PC-9 (cell line): Measurements from ENCODE around the gene RSPH1. TPM values are rescaled to one million over a fixed set of nuclear protein-coding genes. Genes with fewer than 3 reads are reported as not detected.

ENCODE experiments used
- BruUV-seq: library from RNA; stranded (reverse); fragments of 400-500 nt; replicated peaks from 2 replicates; lab custom pipeline; 2021; lab: Mats Ljungman, UMichigan
- CTCF ChIA-PET: fragments of 300-600 bp; sonication (Branson Sonifier 250); formaldehyde crosslinking; loops from one replicate; lab custom pipeline; 2022; ENCODE audit warnings: antibody characterized with exemption; lab: Charles Lee
- POLR2A ChIA-PET: fragments of 300-600 bp; sonication (Branson Sonifier 250); formaldehyde crosslinking; loops from one replicate; lab custom pipeline; 2022; ENCODE audit warnings: antibody characterized with exemption; ENCODE audit not compliant: unreplicated experiment; lab: Charles Lee
- DNase-seq, 2 experiments: peaks; one replicate each; pipeline versions ENCODE4 v3.0.0 to v3.0.0-alpha.2; 2015 to 2022; ENCODE audit warnings: mixed read lengths in 1 of 2
- H2AFZ ChIP-seq: fragments of 200-600 bp; sonication (generic); 2 replicates; pipeline ENCODE4 v1.8.1; 2017; ENCODE audit warnings: antibody characterized with exemption
- H3F3A ChIP-seq: fragments of 200-600 bp; sonication (generic); 2 replicates; pipeline ENCODE4 v1.8.1; 2017; ENCODE audit warnings: antibody characterized with exemption, mild to moderate bottlenecking, low read depth; ENCODE audit not compliant: insufficient read depth
- H3K27ac ChIP-seq: fragments of 200-600 bp; sonication (generic); 2 replicates; pipeline ENCODE4 v1.6.1; 2016; ENCODE audit warnings: mixed run types
- H3K27me3 ChIP-seq: fragments of 200-600 bp; sonication (generic); 2 replicates; pipeline ENCODE4 v1.6.1; 2016; ENCODE audit warnings: low read depth, mixed run types; ENCODE audit not compliant: insufficient read depth
- H3K36me3 ChIP-seq: fragments of 200-600 bp; sonication (generic); 2 replicates; pipeline ENCODE4 v1.6.1; 2016; ENCODE audit warnings: low read depth, mixed run types
- H3K4me1 ChIP-seq: fragments of 200-600 bp; sonication (generic); replicated peaks from 2 replicates; pipeline ENCODE4 v1.6.1; 2016; ENCODE audit warnings: mixed run types; ENCODE audit not compliant: insufficient read depth
- H3K4me2 ChIP-seq: fragments of 200-600 bp; sonication (generic); 2 replicates; pipeline ENCODE4 v1.6.1; 2017; ENCODE audit warnings: mixed run types
- H3K4me3 ChIP-seq: fragments of 200-600 bp; sonication (generic); 2 replicates; pipeline ENCODE4 v1.6.1; 2016; ENCODE audit warnings: mixed run types
- H3K79me2 ChIP-seq: fragments of 200-600 bp; sonication (generic); 2 replicates; pipeline ENCODE4 v1.6.1; 2017; ENCODE audit warnings: low read depth, mixed run types
- H3K9me2 ChIP-seq: fragments of 200-600 bp; sonication (generic); 2 replicates; pipeline ENCODE4 v1.8.1; 2017; ENCODE audit warnings: mild to moderate bottlenecking; ENCODE audit not compliant: insufficient read depth
- H3K9me3 ChIP-seq: fragments of 200-600 bp; sonication (generic); 2 replicates; pipeline ENCODE4 v1.8.1; 2016; ENCODE audit warnings: low read depth; ENCODE audit not compliant: insufficient read depth
- H4K20me1 ChIP-seq: fragments of 200-600 bp; sonication (generic); 2 replicates; pipeline ENCODE4 v1.8.1; 2017; ENCODE audit not compliant: insufficient read depth
- EZH2 ChIP-seq: fragments of 200-600 bp; sonication (generic); IDR thresholded peaks from 2 replicates; pipeline ENCODE4 v1.8.0; 2017; ENCODE audit warnings: antibody characterized with exemption, low read depth
- intact Hi-C: fragments of 100-400 bp; cut with micrococcal nuclease; formaldehyde crosslinking; loops from one replicate; pipeline ENCODE4 v1.10.0; 2022; ENCODE audit not compliant: unreplicated experiment
- total RNA-seq: library from RNA; stranded (reverse); gene quantifications from 2 replicates; pipeline ENCODE4 v1.2.3, GENCODE V29; 2021
- TF ChIP-seq, protein P1 (sequence below): fragments of 200-600 bp; sonication (generic); conservative IDR thresholded peaks from 2 replicates; pipeline ENCODE4 v1.6.1; 2017; ENCODE audit warnings: mixed run types, antibody characterized with exemption, mild to moderate bottlenecking, moderate library complexity

Gene RSPH1
- total RNA-seq, 1 experiment from 2014 or later, result 8.0 TPM

DNA sequence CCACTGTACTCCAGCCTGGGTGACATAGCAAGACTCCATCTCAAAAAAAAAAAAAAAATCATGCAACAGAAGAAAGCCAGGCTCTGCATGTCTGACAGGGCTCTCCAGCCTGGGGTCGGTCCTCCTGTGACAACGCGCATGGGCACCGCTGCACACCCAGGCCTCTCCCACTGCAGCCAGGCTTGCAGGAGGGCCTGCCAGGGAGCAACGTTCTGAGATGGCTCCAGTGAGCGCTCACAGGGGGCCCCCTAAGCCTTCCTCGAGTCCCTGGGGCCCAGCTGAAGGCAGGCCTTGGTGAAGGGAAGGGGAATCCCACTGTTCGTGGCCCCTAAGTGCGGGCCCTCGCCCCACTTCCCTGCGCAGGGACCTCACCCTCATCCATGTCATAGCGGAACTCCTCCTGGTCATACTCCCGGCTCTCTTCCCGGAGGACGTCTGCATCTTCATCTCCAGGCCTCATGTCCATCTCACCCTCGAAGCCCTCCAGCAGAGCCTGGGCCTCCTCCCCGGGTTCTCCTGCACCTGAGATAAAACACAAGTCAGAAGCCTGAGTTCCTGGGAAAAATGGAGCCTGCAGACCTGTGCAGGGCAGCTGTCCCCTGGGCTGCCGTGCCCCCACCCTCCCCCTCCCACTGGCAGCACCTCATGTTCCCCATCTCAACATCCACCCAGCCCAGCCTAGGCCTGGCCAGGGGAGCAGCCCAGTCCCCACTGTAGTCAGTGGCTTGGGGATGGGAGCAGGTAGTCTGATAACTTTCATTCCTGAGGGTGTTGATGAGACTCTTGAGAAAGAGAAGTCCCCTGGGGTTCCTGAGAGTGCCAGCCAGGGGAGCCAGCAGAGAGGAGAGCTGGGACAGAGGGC, 20.3 kb downstream of the RSPH1 start:
- peaks cover 14% of the 10 kb centered on the region for H3F3A ChIP-seq
- H3K79me2 ChIP-seq, result no peaks in the 10 kb centered on the region
- POLR2A ChIA-PET, result no interaction called here
- no peaks in the 10 kb centered on the region for H3K36me3 ChIP-seq
- no peak overlapping the region for H2AFZ ChIP-seq
- H3K27me3 ChIP-seq, result no peaks in the 10 kb centered on the region
- H3K9me3 ChIP-seq, result no peaks in the 10 kb centered on the region
- TF ChIP-seq, protein P1, sequence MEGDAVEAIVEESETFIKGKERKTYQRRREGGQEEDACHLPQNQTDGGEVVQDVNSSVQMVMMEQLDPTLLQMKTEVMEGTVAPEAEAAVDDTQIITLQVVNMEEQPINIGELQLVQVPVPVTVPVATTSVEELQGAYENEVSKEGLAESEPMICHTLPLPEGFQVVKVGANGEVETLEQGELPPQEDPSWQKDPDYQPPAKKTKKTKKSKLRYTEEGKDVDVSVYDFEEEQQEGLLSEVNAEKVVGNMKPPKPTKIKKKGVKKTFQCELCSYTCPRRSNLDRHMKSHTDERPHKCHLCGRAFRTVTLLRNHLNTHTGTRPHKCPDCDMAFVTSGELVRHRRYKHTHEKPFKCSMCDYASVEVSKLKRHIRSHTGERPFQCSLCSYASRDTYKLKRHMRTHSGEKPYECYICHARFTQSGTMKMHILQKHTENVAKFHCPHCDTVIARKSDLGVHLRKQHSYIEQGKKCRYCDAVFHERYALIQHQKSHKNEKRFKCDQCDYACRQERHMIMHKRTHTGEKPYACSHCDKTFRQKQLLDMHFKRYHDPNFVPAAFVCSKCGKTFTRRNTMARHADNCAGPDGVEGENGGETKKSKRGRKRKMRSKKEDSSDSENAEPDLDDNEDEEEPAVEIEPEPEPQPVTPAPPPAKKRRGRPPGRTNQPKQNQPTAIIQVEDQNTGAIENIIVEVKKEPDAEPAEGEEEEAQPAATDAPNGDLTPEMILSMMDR, result no peak
- no peak for TF ChIP-seq EZH2
- intact Hi-C loops, result loop anchor here (2.0 kb wide), 2 partner anchors 21 to 43 kb away; partner anchors contain the start of gene RSPH1
- CTCF ChIA-PET, result interaction anchor here (0.7 kb wide), 1 partner anchor 19 kb away, joined by 6 read pairs; no protein-coding TSS in a partner anchor
- H3K9me2 ChIP-seq, result no peaks in the 10 kb centered on the region
- H3K4me2 ChIP-seq, result no peak overlapping the region
- H4K20me1 ChIP-seq, result no peaks in the 10 kb centered on the region
- BruUV-seq, result no TSS peak
- no peak overlapping the region for H3K4me3 ChIP-seq
- no peak for DNase-seq
- peaks cover 21% of the 10 kb centered on the region for H3K4me1 ChIP-seq
- H3K27ac ChIP-seq, result no peak overlapping the region

DNA sequence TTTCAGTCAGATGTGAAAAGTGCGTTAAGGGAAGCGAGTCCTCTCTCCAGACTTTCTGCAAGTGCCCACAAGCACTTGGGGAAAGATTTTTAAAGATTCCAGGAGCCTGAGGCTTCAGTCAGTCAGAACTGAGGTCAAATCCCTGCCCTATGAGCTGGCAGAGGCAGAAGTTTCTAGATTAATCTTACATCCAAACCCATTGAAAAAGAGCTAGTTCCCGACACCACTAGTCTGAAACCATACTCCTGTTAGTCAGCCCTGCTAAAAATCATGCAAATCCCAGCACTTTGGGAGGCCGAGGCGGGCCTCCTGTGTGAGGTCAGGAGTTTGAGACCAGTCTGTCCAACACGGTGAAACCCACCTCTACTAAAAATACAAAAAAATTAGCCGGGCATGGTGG, 21.0 kb downstream of the RSPH1 start:
- DNase-seq, result no peak
- TF ChIP-seq, protein P1, result no peak
- no peak for TF ChIP-seq EZH2
- intact Hi-C loops, result loop anchor here (2.0 kb wide), 2 partner anchors 22 to 44 kb away; partner anchors contain the start of gene RSPH1

DNA sequence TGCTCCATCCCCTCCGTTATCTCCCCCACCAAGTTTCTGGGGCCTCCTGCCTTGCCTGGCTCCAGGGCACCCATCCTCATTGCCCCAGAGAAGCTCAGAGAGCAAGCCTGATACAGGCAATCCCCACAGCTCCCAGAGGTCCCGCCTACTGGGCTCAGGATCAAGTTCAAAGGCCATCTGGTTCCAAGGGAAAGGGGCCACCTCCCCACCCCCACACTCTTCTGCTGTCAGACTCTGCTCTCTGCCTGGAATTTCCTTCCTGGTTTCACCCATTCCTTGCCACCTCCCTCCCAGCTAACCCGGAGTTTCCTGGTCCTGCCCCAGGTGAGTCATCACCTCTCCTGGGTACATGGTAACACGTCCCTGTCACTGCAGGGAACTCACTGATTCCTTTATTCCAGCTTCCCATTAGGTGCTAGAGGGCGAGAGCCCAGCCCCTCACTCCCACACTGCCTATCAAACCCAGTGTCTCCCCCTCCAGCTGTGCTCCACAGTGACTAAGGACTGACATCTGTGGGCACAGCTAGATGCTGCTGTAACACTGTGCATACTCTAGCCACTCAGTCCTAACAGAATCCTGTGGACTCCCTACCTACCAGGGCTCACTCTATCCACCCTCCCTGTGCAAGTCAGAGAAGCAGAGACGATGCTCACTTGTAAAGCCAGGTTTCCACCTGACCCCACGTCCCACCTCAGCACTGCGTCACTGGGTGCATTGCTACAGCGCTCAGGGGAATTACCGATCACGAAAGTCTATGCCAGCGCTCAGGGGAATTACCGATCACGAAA, 21.8 kb downstream of the RSPH1 start:
- no peaks in the 10 kb centered on the region for H3K27me3 ChIP-seq
- no peaks in the 10 kb centered on the region for H3K36me3 ChIP-seq
- H3K4me1 ChIP-seq, result peaks cover 32% of the 10 kb centered on the region
- H4K20me1 ChIP-seq, result no peaks in the 10 kb centered on the region
- intact Hi-C loops, result loop anchor here (2.0 kb wide), 2 partner anchors 23 to 45 kb away; partner anchors contain the start of gene RSPH1
- H2AFZ ChIP-seq, result 0 out of 2 replicates have a peak overlapping the region, but pooled peaks have one; percentile 4
- no peaks in the 10 kb centered on the region for H3K79me2 ChIP-seq
- H3F3A ChIP-seq, result peaks cover 25% of the 10 kb centered on the region
- peak; percentile 82 to 95 for DNase-seq
- peak overlapping the region; percentile 79 for H3K27ac ChIP-seq
- no peaks in the 10 kb centered on the region for H3K9me2 ChIP-seq
- TF ChIP-seq, protein P1, result no peak
- TF ChIP-seq EZH2, result no peak
- CTCF ChIA-PET, result no interaction called here
- no peak overlapping the region for H3K4me3 ChIP-seq
- H3K4me2 ChIP-seq, result peak overlapping the region; percentile 69
- H3K9me3 ChIP-seq, result no peaks in the 10 kb centered on the region
- POLR2A ChIA-PET, result interaction anchor here (0.9 kb wide), 1 partner anchor 23 kb away, joined by 4 read pairs; no protein-coding TSS in a partner anchor
- no TSS peak for BruUV-seq

More for the DNA sequence above, 21.0 kb downstream of the RSPH1 start:
- Histone ChIP-seq H2AFZ (no peak overlapping the region), H3K27me3 (no peaks in the 10 kb centered on the region), H3K4me1 (peaks cover 24% of the 10 kb centered on the region), H4K20me1 (no peaks in the 10 kb centered on the region), H3K27ac (peak overlapping the region; percentile 79), H3F3A (peaks cover 17% of the 10 kb centered on the region), H3K9me2 (no peaks in the 10 kb centered on the region), H3K36me3 (no peaks in the 10 kb centered on the region), H3K9me3 (no peaks in the 10 kb centered on the region), H3K79me2 (no peaks in the 10 kb centered on the region), H3K4me3 (no peak overlapping the region), H3K4me2 (peak overlapping the region; percentile 69)
- BruUV-seq, result no TSS peak
- ChIA-PET POLR2A (no interaction called here), CTCF (no interaction called here)
